MV-4-11 (cell line): ENCODE measurements around the gene TFDP1.
A peak's percentile ranks its signal among the peaks of the same experiment; 100 is the strongest.
"Not testable (repeated sequence)": the region's sequence is repeated elsewhere in the genome, so short reads cannot be mapped to it uniquely, and the experiment has no call there.

Source experiments
- DNase-seq: peaks from one replicate; lab custom pipeline; 2025; lab: John Stamatoyannopoulos, UW

Gene TFDP1

DNA sequence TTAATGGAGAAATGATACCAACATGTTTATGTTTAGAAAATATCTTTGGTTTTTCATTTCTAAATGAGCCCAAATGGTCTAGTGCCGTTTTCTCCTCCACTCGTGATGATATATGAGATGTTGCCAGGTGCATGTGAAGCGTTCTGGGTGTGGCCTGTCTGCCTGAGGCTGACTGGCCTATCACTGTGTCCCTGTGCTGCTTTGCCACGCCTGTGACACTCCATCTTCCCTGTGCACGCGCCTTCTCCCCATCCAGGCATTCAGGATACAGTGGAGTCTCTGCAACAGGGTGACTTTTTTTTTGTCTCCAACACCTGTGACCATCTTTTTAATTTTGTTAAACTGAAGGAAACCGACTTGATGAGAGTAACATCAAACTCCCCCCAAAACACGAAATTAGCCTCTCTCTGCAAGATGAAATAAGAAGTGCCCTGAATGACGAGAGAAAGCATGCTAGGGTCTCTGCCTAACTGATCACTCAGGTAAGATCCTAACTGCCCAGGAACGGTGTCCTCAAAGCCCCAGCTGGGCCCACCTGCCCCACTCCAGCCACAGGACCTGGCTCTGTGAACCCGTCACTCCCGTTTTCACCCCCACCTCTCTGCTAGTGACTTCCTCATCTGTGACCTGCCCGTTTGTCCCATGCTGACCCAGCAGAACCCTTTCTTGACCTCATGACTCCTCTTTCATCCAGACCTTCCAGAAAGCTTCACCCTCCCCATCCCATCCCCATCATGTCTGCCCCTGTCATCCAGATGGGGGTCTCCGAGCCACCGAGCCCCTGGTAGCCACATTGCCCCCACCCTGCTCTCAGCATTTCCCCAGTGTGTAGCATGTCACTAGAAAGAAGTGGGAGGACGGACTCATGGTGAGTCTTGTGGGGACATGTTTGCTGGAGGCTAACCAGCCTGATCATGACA is 33.2 kb upstream of the TFDP1 start:
- no peak for DNase-seq

GRCh38 chr13:113552079-113552478 is 32.5 kb upstream of the TFDP1 start:
- DNase-seq = no peak

DNA sequence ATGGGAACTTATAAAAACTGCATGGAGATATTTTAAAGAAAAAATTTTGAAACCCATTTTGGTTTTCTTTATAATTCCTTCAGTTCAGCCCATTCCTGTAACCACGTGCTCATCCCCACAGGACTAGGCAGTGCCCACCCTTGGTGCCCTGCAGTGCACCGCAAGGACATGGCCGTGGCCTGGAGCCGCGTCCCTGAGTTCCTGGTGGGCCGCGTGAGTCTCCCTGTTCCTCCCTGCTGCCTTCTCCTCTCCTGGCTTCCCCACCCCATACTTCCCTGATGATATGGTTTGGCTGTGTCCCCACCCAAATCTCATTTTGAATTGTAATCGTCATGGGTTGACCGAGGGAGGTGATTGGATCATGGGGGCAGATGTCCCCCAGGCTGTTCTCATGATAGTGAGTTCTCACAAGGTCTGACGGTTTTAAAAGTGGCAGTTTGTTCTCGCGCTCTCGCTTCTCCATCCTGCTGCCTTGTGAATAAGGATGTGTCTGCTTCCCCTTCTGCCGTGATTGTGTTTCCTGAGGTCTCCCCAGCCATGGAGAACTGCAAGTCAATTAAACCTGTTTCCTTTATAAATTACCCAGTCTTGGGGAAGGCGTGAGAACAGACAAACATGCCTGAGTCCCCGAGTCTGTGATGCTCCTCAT is 31.6 kb upstream of the TFDP1 start:
- peak; percentile 42 for DNase-seq

- DNase-seq = no peak
Measured at GRCh38 chr13:113553511-113554332, 30.8 kb upstream of the TFDP1 start.

GRCh38 chr13:113554333-113554700 is 30.2 kb upstream of the TFDP1 start:
- no peak for DNase-seq

- DNase-seq = no peak
Measured at GRCh38 chr13:113555141-113555540, 29.4 kb upstream of the TFDP1 start.

GRCh38 chr13:113557013-113557412 is 27.5 kb upstream of the TFDP1 start:
- DNase-seq = no peak

DNA sequence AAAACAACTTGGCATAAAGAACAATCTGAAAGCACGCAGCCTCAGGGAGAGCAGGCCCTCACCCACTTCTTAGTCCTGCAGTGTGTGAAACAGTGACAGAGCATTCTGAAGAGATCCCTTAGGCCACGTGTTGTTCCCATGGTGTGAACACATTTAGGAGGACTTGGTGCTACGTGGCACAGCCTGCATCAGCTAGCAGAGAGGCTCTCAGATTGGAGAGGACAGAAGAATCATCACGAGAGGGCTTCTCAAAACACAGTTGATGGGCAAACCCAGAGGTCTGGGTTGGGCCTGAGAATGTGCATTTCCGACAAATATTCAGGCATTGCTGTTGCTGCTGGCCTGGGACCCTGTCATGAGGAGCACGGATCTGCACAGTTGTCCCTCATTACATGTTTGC is 26.1 kb upstream of the TFDP1 start:
- no peak for DNase-seq

- DNase-seq = peak; percentile 34
Measured at GRCh38 chr13:113559061-113559460, 25.5 kb upstream of the TFDP1 start.

DNA sequence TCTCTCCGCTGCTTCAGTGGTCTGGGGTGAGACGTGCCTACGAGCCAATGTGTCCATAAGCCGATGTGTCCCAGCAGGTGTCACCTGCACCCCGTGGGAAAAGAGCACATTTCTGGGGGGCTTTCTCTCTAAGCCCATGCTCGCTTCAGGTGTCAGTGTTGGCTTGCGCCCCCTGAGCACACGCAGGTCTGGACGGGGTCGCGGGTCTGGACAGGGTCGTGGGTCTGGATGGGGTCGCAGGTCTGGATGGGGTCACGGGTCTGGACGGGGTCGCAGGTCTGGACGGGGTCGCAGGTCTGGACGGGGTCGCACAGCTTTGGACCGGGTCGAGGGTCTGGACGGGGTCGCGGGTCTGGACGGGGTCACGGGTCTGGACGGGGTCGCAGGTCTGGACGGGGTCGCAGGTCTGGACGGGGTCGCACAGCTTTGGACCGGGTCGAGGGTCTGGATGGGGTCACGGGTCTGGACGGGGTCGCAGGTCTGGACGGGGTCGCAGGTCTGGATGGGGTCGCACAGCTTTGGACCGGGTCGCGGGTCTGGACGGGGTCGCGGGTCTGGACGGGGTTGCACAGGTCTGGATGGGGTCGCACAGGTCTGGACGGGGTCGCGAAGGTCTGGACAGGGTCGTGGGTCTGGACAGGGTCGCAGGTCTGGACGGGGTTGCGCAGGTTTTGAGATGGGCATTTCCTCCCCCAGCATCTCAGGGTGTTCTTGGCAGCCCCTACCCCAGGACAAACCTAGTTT is 24.5 kb upstream of the TFDP1 start:
- DNase-seq = no peak

DNA sequence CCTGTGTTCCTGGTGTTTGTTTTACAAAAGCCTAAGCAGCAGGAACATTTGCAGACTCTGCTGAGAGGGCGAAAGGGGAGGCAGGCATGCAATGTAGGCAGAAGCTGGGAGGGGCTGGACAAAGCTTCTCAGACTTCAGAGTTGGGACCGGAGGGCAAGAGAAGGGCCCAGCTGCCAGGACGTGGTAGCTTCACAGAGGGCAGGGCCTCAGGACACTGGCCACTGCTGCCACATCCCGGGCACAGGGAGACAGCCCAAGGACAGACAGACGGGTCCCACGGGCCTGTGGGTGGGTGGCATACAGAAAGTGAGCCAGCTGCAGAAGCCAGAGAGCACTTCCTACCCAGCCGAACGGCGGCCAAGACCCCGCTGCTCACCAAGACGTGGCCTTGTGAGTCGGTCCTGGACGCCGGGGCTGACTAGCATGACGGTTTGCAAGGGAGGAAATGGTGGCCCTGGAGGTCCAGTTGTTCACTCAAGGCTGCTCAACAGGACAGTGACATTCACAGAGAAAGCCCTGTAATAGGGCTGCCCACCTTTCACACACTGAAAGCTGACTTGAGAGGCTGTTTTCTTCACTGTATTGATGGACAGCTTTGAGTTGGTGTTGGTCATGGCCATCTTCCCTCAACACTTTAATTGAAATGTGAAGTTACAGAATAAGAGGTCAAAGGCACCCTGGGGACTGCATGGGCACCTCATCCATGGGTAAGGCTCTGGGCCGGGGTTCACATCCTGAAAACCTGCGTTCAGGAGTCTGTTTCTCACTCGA is 23.7 kb upstream of the TFDP1 start:
- DNase-seq = no peak

DNA sequence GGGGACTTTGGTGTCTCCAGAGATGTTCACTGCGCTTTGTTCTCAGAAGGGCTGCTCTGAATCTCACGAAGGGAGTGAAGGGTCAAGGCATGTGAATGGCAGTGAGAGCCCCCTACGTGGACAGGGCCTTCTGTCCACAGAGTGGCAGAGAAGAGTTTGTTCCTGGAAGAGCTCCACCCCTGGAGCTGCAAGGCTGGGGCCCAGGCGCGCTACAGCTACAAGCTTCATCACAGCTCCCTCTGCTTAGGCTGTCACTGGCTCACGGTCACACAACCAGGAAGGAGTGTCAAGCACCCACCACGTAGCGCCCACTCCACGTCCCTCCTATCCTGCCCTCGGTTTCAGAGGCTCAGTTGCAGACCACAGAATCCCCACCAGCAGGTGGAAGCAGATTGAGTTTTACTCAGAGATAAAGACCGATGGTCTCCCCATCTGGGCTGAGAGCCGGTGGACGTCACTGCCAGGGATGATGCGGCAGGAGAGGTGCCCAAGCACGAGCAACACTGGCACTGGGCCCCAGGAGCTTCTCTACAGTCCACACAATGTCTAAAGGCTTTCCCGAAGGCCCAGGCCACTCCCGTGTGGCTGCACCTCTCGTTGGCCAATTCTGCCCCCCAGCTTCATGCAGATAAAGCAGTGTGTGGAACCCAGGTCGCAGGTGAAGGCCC is 23.0 kb upstream of the TFDP1 start:
- no peak for DNase-seq

GRCh38 chr13:113562085-113562749 is 22.3 kb upstream of the TFDP1 start:
- DNase-seq = peak; percentile 59

DNA sequence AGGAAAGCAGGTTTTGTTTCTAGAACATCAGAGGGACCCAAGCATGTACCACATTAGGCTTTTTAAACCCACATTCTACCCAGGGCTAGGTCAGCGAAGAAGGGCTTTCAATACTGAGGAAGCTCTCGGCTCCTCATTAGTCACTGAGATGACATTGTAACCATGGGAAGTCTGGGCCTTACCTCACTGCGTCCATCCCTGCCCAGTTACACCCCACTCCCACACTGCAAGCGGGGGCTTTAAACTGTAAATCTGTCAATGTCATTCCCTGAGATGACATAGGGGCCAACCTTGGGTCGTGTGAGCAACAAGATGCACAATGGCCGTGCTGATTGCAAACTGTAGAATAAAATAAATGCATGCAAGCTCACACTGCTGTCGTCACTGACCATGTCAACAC is 21.7 kb upstream of the TFDP1 start:
- DNase-seq = no peak

DNA sequence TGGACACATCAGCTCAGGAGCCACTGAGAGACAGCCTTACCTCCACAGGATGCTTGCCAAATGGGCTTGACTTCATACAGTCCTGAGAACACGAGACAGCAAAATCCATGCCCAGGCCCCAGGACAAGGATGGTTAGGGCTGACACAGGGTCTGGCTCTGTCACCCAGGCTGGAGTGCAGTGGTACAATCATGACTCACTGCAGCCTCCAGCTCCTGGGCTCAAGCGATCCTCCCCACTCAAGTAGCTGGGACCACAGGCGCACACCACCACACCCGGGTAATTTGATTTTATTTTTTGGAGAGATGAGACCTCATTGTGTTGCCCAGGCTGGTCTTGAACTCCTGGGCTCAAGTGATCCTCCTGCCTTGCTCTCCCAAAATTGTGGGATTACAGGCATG is 21.0 kb upstream of the TFDP1 start:
- not testable (repeated sequence) for DNase-seq

DNA sequence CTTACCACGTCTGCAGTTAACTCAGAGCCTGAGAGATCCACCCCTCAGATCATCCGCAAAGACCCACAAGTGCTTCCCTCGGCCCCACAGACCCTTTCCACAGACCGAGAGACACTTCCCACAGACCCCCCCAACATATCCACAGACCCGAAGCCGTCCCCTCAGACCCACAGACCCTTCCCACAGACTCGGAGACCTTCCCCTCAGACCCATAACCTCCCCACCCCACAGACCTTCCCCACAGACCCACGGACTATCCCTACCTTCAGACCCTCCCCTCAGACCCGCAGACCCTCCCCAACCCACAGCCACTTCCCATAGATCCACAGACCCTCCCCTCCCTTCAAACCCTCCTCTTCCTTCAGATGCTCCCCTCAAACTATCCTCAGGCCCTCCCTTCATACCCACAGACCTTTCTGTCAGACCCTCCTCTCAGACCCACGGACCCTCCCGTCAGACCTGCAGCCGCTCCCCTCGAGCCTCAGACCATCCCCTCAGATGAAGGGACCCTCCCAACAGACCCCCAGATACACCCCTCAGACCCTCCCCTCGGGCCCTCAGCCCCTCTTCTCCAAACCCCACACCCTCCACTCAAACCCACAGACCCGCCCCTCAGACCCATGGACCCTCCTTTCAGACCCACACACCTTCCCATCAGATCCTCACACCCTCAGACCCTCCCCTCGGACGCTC is 20.1 kb upstream of the TFDP1 start:
- DNase-seq = no peak

DNA sequence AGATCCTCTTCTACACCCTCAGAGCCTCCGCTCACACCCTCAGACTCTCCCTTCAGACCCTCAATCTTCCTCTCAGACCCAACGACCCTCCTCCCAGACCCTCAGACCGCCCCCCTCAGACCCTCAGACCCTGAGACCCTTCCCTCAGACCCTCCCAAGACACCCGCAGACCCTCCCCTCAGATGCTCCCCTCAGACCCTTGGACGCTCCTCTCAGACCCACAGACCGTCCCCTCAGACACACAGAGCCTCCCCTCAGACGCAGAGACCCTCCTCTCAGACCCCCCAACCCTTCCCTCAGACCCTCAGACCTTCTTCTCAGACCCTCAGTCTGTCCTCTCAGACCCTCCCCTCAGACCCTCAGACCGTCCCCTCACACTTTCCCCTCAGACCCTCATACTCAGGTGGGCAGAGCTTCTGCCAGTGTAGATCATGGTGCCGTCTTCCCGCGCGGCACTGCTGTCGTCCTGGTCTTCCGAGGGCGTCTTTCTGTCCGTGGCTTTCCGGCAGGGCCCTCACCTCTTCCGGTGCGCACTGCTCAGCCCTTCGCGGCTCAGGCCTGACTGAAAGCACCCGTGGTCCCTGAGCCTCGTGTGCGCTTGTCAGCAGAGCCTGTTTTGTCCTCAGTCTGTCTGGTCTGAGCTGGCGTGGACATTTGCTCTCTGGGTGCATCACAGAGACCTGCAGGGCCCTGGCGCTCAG is 18.9 kb upstream of the TFDP1 start:
- no peak for DNase-seq

GRCh38 chr13:113566227-113566561 is 18.4 kb upstream of the TFDP1 start:
- DNase-seq = no peak

DNA sequence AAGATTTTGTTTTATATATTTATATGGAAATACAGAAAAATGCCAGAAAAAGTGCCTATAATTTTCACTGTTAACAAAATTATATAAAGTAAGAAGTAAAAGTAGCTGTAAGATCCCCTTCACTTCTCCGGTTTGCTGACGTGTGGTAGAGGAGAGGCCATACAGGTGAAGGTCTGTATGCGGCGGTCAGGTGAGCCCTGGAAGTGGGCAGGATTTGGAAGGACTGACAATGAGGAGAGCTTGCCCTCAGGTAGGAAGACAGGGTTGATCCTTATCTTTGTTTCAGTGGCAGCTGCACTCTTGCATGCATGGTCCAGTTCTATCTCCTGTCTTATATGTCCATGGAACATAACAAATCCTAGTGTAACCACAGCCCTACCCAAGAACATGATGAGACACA is 16.9 kb upstream of the TFDP1 start:
- no peak for DNase-seq
